Measurements from ENCODE around the gene FHL1. TPM values are rescaled to one million over a fixed set of nuclear protein-coding genes. Genes with fewer than 3 reads are reported as not detected.
"Not testable (repeated sequence)": the region's sequence is repeated elsewhere in the genome, so short reads cannot be mapped to it uniquely, and the experiment has no call there.

FHL1 gene
- total RNA-seq = 1,867 TPM
- long read RNA-seq, transcript FHL1-204 (6 exons, 2,565 nt) = major isoform, 496 of 991 reads
- long read RNA-seq, transcript FHL1-218 (6 exons, 2,878 nt) = minor isoform, 22 of 991 reads
- long read RNA-seq, transcript FHL1-205 (7 exons, 2,441 nt) = minor isoform, 212 of 991 reads
- long read RNA-seq, transcript FHL1-217 (6 exons, 2,310 nt) = minor isoform, 23 of 991 reads
- long read RNA-seq, partial matches to known transcripts = 65 of 991 reads
- long read RNA-seq, other reads (novel, unspliced or antisense) = 150 of 991 reads

GRCh38 chrX:136147315-136147901, at the start of gene FHL1:
Gene FHL1, plus strand, starts transcription at chrX:136147533.
- Histone ChIP-seq H3K27me3 (ENCODE audit: low read depth) (no peaks in the 10 kb centered on the region), H3K4me3 (peak within 1 kb of the TSS; percentile 81), H3K36me3 (no peaks in the 10 kb centered on the region), H3K27ac (replicated peaks) (peak within 1 kb of the TSS; percentile 94), H3K9me3 (replicated peaks) (no peaks in the 10 kb centered on the region), H3K4me1 (peaks cover 23% of the 10 kb centered on the region)
- TF ChIP-seq, protein P1, sequence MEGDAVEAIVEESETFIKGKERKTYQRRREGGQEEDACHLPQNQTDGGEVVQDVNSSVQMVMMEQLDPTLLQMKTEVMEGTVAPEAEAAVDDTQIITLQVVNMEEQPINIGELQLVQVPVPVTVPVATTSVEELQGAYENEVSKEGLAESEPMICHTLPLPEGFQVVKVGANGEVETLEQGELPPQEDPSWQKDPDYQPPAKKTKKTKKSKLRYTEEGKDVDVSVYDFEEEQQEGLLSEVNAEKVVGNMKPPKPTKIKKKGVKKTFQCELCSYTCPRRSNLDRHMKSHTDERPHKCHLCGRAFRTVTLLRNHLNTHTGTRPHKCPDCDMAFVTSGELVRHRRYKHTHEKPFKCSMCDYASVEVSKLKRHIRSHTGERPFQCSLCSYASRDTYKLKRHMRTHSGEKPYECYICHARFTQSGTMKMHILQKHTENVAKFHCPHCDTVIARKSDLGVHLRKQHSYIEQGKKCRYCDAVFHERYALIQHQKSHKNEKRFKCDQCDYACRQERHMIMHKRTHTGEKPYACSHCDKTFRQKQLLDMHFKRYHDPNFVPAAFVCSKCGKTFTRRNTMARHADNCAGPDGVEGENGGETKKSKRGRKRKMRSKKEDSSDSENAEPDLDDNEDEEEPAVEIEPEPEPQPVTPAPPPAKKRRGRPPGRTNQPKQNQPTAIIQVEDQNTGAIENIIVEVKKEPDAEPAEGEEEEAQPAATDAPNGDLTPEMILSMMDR (IDR thresholded peaks at IDR 0.05; ENCODE audit: borderline replicate concordance) = no peak
- DNase-seq = peak; percentile 80
- intact Hi-C loops (cut with micrococcal nuclease) = no loop called here

DNA sequence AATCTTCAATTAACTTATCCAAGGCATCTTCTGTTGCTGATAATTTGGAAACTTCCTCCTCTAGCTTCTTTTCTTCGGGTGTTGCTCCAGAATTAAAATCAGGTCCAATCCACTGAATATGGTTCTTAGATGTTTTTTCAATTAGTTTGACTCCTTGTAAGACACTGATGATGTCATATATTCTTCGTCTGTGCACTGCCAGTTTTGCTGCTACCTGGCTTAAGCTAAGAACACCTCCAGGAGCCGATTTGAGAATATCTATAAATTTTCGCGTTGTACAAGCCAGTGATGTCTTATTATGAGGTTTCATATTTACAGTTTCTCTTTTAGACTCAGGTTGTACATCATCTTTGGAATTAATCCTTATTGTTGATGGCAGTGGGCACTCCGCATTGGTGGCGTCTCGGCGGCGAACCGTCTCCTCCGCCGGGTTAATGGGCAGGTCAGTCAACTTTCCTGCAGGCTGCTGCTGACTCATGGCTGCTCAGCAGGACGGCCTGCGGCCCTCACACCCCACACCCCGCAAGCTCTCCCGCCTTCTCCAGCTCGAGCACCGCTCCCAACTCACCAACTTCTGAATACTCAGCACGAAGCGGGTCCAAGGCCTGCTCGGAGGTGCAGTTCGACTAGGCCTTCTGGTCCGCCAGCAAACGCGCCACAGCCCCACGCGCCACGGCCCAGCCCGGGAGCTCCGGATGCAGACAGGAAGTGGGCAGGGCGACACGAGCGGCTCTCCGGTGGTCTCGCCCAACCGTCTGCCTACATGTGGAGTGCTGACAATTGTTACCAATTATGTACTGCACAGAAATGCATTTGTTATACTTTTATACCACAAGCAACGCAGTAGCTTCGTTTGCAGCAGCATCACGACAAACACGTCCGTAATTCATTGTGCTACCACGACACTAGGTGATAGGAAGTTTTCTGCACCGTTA, 49.2 kb upstream of the FHL1 start:
- Histone ChIP-seq H3K27me3 (ENCODE audit: low read depth) (no peaks in the 10 kb centered on the region), H3K9me3 (replicated peaks) (no peaks in the 10 kb centered on the region), H3K4me1 (no peaks in the 10 kb centered on the region), H3K36me3 (no peaks in the 10 kb centered on the region), H3K27ac (replicated peaks) (no peak overlapping the region), H3K4me3 (no peak overlapping the region)
- TF ChIP-seq, protein P1 (IDR thresholded peaks at IDR 0.05; ENCODE audit: borderline replicate concordance) = no peak
- DNase-seq = no peak
- intact Hi-C loops (cut with micrococcal nuclease) = no loop called here

DNA sequence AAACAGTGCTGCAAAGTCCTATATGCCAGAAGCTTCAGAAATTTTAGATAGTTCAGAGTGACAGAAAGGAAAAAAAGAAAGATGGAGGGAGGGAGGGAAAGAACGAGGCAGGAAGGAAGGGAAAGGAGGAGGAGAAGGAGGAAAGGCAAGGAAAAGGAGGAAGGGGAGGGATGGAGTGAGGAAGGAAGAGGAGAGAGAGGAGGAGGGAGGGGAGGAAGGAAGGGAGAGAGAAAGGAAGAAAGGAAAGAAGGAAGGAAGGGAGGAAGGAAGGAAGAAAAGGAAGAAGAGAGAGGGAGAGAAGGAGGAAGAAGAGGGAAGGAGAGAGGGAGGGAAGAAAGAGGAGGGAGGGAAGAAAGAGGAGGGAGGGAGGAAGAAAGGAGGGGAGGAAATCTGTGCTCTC, 42.4 kb upstream of the FHL1 start:
- TF ChIP-seq, protein P1 (IDR thresholded peaks at IDR 0.05; ENCODE audit: borderline replicate concordance) = no peak
- H3K27ac ChIP-seq (replicated peaks) = no peak overlapping the region
- no peaks in the 10 kb centered on the region for H3K9me3 ChIP-seq (replicated peaks)
- intact Hi-C loops (cut with micrococcal nuclease) = no loop called here
- no peaks in the 10 kb centered on the region for H3K4me1 ChIP-seq
- H3K4me3 ChIP-seq = no peak overlapping the region
- no peaks in the 10 kb centered on the region for H3K36me3 ChIP-seq
- no peaks in the 10 kb centered on the region for H3K27me3 ChIP-seq (ENCODE audit: low read depth)
- DNase-seq = no peak

- no peak overlapping the region for H3K4me3 ChIP-seq
- H3K27ac ChIP-seq (replicated peaks) = no peak overlapping the region
- H3K4me1 ChIP-seq = no peaks in the 10 kb centered on the region
- H3K27me3 ChIP-seq (ENCODE audit: low read depth) = no peaks in the 10 kb centered on the region
- no peaks in the 10 kb centered on the region for H3K36me3 ChIP-seq
- TF ChIP-seq, protein P1 (IDR thresholded peaks at IDR 0.05; ENCODE audit: borderline replicate concordance) = no peak
- H3K9me3 ChIP-seq (replicated peaks) = peaks cover 5% of the 10 kb centered on the region
- intact Hi-C loops (cut with micrococcal nuclease) = no loop called here
- no peak for DNase-seq
Measured at GRCh38 chrX:136106920-136107528, 40.3 kb upstream of the FHL1 start.

DNA sequence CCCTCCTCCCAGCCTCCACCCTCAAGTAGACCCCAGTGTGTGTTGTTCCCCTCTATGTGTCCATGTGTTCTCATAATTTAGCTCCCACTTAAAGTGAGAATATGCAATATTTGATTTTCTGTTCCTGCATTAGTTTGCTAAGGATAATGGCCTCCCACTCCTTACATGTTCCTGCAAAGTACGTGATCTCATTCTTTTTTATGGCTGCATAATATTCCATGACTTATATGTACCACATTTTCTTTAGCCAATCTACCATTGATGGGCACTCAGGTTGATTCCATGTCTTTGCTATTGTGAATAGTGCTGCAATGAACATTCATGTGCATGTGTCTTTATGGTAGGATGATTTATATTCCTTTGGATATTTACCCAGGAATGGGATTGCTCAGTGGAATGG, 38.4 kb upstream of the FHL1 start:
- H3K4me3 ChIP-seq; intact Hi-C loops (cut with micrococcal nuclease); H3K27ac ChIP-seq (replicated peaks); H3K4me1 ChIP-seq; H3K27me3 ChIP-seq (ENCODE audit: low read depth); H3K9me3 ChIP-seq (replicated peaks); DNase-seq; H3K36me3 ChIP-seq: not testable (repeated sequence)
